ENCODE results near the gene SLC16A5.
A peak's percentile ranks its signal among the peaks of the same experiment; 100 is the strongest.

The SLC16A5 gene

GRCh38 chr17:75152523-75152921 is 64.8 kb downstream of the SLC16A5 start:
- Histone ChIP-seq H3K27me3 (peaks cover 0 to 4% of the 10 kb centered on the region in 2 donors), H3K4me3 (no peak overlapping the region), H3K27ac (no peak overlapping the region), H3K4me1 (peaks cover 0 to 14% (median 12%) of the 10 kb centered on the region in 4 donors), H3K36me3 (peaks cover 0 to 6% (median 4%) of the 10 kb centered on the region in 3 donors), H3K9me3 (no peaks in the 10 kb centered on the region)
- intact Hi-C loops (cut with DNase I; ENCODE audit: low total_unique reads), result no loop called here
- TF ChIP-seq, protein P1, sequence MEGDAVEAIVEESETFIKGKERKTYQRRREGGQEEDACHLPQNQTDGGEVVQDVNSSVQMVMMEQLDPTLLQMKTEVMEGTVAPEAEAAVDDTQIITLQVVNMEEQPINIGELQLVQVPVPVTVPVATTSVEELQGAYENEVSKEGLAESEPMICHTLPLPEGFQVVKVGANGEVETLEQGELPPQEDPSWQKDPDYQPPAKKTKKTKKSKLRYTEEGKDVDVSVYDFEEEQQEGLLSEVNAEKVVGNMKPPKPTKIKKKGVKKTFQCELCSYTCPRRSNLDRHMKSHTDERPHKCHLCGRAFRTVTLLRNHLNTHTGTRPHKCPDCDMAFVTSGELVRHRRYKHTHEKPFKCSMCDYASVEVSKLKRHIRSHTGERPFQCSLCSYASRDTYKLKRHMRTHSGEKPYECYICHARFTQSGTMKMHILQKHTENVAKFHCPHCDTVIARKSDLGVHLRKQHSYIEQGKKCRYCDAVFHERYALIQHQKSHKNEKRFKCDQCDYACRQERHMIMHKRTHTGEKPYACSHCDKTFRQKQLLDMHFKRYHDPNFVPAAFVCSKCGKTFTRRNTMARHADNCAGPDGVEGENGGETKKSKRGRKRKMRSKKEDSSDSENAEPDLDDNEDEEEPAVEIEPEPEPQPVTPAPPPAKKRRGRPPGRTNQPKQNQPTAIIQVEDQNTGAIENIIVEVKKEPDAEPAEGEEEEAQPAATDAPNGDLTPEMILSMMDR (IDR thresholded peaks at IDR 0.05), result no peak
- no peak for DNase-seq

- Histone ChIP-seq H3K9me3 (no peaks in the 10 kb centered on the region), H3K4me1 (peaks cover 0 to 14% (median 12%) of the 10 kb centered on the region in 4 donors), H3K27ac (no peak overlapping the region), H3K36me3 (peaks cover 0 to 5% (median 0%) of the 10 kb centered on the region in 3 donors), H3K4me3 (peak overlapping the region; percentile 66 to 88), H3K27me3 (peaks cover 0 to 4% of the 10 kb centered on the region in 2 donors)
- DNase-seq, result peak in 1 of 2 donors; percentile 55
- TF ChIP-seq, protein P1 (IDR thresholded peaks at IDR 0.05), result no peak
- intact Hi-C loops (cut with DNase I; ENCODE audit: low total_unique reads), result no loop called here
These were observed 65.4 kb downstream of the SLC16A5 start for GRCh38 chr17:75152922-75153779.

DNA sequence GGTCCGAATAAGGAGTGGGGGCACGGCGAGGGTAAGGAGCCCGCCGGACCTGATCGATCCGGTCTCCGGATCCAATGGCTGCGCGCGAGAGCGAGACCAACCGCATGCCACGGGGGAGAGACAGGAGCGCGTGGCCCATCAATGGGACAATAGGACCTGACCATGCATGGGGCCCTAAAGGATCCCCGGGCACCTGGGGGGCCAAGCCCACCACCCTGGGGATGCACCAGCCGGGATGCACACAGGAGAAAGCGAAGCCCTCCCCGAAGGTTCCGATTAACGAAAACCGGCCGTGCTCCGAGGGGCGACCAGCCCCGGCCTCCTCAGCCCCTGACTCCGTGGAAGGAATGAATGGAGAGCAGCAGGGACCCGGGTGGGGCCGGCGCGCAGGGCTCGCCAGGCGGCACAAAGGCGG is 66.0 kb downstream of the SLC16A5 start:
- Histone ChIP-seq H3K9me3 (no peaks in the 10 kb centered on the region), H3K27ac (peak overlapping the region; percentile 34 to 38), H3K36me3 (no peaks in the 10 kb centered on the region), H3K27me3 (peaks cover 0 to 4% of the 10 kb centered on the region in 2 donors), H3K4me1 (peaks cover 0 to 14% (median 12%) of the 10 kb centered on the region in 4 donors), H3K4me3 (peak overlapping the region; percentile 66 to 88)
- TF ChIP-seq, protein P1 (IDR thresholded peaks at IDR 0.05), result no peak
- peak in 1 of 2 donors; percentile 65 for DNase-seq
- intact Hi-C loops (cut with DNase I; ENCODE audit: low total_unique reads), result no loop called here

DNA sequence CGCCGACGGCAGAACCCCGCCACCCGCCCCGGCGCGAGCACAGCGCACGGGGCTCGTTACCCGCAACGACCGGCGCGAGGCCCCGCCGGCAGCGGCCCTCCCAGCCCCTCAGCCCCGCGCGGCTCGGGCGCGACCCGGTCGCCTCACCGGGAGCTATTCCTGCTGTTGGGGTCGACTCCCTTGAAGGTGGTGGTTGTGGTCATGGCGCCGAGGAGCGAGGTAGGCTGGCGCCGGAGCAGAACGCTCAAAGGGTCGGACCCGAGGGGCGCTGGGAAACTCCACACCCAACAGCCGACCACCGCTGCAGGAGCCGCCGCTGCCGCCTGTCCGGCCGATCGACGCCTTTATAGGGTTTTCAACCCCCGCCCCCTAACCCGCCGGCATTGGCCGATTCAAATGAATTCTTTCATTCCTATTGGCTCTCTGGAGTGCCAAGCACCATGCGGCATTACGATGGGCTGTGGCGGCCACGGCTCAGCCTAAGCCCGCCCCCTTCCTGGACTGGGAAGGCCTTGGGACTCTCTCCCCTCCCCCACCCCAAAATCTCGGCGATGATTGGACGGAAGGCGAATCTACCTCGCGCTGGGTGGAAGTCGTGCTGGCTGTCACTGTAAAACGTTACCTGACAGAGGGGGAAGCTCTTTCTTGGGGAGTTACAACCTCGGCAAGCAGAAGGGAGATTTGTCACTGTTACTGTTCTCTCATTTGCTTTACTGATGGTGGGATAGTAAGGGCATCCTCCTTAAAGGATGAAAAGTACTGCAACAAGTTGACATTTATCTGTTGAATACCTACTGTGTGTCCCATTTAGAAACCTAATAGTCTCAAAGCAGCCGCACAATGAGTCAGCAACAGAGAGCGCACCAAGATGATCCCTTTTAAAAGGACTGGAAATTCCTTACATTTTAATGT is 66.7 kb downstream of the SLC16A5 start, which contains the start of gene JPT1:
TSS of gene JPT1 (minus strand) at position 318 of the 912 bp plus-strand sequence. CDS start at position 203, 115 bp downstream.
- no peaks in the 10 kb centered on the region for H3K9me3 ChIP-seq
- intact Hi-C loops (cut with DNase I; ENCODE audit: low total_unique reads), result no loop called here

DNA sequence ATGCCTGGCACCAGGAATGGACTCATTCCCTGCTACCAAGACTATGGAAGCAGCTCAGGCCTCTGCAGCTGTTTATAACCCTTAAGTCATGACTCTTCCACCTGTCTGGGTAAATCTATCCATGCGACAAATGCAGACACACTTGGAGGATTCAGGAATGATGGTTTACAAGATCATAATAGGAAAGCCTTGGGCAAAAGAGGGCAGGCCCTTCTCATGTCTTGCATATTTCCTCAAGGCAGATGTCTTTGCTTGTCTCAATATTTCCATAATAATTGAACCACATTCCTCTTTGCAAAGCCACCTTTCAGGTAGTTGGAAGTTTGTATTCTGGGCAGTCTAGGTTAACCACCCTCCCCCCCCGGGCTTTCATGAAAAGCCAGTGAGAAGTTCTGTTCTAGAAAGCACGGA is 67.4 kb downstream of the SLC16A5 start:
- TF ChIP-seq, protein P1 (IDR thresholded peaks at IDR 0.05), result no peak
- DNase-seq, result peak in 1 of 2 donors; percentile 16
- Histone ChIP-seq H3K27ac (peak overlapping the region; percentile 34 to 55), H3K4me1 (peaks cover 0 to 14% (median 12%) of the 10 kb centered on the region in 4 donors), H3K27me3 (peaks cover 0 to 4% of the 10 kb centered on the region in 2 donors), H3K36me3 (peaks cover 0 to 8% (median 0%) of the 10 kb centered on the region in 3 donors), H3K9me3 (no peaks in the 10 kb centered on the region), H3K4me3 (no peak overlapping the region)
- intact Hi-C loops (cut with DNase I; ENCODE audit: low total_unique reads), result no loop called here

More for the DNA sequence above, 66.7 kb downstream of the SLC16A5 start, which contains the start of gene JPT1:
- H3K4me1 ChIP-seq, result peaks cover 0 to 14% (median 12%) of the 10 kb centered on the region in 4 donors
- H3K4me3 ChIP-seq, result peak within 1 kb of the TSS; percentile 66 to 88
- H3K27ac ChIP-seq, result peak within 1 kb of the TSS; percentile 34 to 55
- peaks cover 0 to 1% (median 0%) of the 10 kb centered on the region in 3 donors for H3K36me3 ChIP-seq
- peak; percentile 98 to 99 for DNase-seq
- TF ChIP-seq, protein P1 (IDR thresholded peaks at IDR 0.05), result no peak
- peaks cover 0 to 4% of the 10 kb centered on the region in 2 donors for H3K27me3 ChIP-seq

Data from tibial artery (tissue), 4 donors.